Measurements from ENCODE around the gene MMP15.

DNA sequence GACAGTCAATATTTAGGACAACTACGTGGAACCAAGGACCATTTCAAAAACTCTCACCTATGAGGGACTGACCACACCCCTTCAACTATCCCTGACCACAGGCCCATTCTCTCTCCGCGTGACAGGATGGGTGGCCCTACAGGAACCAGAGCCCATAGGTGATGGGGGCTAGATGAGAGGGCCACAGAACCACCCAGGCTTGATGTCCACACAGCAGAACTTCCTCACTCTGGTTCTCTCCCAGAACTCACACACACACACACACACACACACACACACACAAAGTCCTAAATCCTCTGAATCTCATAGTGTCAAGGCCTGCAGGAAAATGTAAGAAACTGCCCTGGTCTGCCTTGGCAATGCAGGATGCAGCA, 26.6 kb upstream of the MMP15 start:
- TF ChIP-seq, protein P1, sequence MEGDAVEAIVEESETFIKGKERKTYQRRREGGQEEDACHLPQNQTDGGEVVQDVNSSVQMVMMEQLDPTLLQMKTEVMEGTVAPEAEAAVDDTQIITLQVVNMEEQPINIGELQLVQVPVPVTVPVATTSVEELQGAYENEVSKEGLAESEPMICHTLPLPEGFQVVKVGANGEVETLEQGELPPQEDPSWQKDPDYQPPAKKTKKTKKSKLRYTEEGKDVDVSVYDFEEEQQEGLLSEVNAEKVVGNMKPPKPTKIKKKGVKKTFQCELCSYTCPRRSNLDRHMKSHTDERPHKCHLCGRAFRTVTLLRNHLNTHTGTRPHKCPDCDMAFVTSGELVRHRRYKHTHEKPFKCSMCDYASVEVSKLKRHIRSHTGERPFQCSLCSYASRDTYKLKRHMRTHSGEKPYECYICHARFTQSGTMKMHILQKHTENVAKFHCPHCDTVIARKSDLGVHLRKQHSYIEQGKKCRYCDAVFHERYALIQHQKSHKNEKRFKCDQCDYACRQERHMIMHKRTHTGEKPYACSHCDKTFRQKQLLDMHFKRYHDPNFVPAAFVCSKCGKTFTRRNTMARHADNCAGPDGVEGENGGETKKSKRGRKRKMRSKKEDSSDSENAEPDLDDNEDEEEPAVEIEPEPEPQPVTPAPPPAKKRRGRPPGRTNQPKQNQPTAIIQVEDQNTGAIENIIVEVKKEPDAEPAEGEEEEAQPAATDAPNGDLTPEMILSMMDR (IDR thresholded peaks at IDR 0.05) = no peak
- TF ChIP-seq POLR2A (IDR thresholded peaks at IDR 0.05) = no peak
